Measurements from ENCODE around the gene PRDM16. TPM values are rescaled to one million over a fixed set of nuclear protein-coding genes. Genes with fewer than 3 reads are reported as not detected.
"Not testable (repeated sequence)": the region's sequence is repeated elsewhere in the genome, so short reads cannot be mapped to it uniquely, and the experiment has no call there.

PRDM16 gene
- total RNA-seq, 1 experiment from 2014 or later: 1.6 TPM

- TF ChIP-seq USF1 (CRISPR knock-in tag; IDR thresholded peaks at IDR 0.05): no peak
- no peak for TF ChIP-seq NFYB (CRISPR knock-in tag; conservative IDR thresholded peaks at IDR 0.05; ENCODE audit: low read depth)
- no peak for TF ChIP-seq MXD4 (CRISPR knock-in tag; IDR thresholded peaks at IDR 0.05; ENCODE audit: borderline replicate concordance)
- TF ChIP-seq, protein P1, sequence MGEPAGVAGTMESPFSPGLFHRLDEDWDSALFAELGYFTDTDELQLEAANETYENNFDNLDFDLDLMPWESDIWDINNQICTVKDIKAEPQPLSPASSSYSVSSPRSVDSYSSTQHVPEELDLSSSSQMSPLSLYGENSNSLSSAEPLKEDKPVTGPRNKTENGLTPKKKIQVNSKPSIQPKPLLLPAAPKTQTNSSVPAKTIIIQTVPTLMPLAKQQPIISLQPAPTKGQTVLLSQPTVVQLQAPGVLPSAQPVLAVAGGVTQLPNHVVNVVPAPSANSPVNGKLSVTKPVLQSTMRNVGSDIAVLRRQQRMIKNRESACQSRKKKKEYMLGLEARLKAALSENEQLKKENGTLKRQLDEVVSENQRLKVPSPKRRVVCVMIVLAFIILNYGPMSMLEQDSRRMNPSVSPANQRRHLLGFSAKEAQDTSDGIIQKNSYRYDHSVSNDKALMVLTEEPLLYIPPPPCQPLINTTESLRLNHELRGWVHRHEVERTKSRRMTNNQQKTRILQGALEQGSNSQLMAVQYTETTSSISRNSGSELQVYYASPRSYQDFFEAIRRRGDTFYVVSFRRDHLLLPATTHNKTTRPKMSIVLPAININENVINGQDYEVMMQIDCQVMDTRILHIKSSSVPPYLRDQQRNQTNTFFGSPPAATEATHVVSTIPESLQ (CRISPR knock-in tag; IDR thresholded peaks at IDR 0.05): no peak
- no peak for TF ChIP-seq ELF4 (CRISPR knock-in tag; IDR thresholded peaks at IDR 0.05; ENCODE audit: low read depth)
- no peak for TF ChIP-seq FOXK1 (CRISPR knock-in tag; IDR thresholded peaks at IDR 0.05)
- no peak for TF ChIP-seq NR3C1 (CRISPR knock-in tag; conservative IDR thresholded peaks at IDR 0.05; ENCODE audit: low read depth)
- no peak for TF ChIP-seq ESRRA (CRISPR knock-in tag; IDR thresholded peaks at IDR 0.05; ENCODE audit: borderline replicate concordance)
- TF ChIP-seq, protein P2, sequence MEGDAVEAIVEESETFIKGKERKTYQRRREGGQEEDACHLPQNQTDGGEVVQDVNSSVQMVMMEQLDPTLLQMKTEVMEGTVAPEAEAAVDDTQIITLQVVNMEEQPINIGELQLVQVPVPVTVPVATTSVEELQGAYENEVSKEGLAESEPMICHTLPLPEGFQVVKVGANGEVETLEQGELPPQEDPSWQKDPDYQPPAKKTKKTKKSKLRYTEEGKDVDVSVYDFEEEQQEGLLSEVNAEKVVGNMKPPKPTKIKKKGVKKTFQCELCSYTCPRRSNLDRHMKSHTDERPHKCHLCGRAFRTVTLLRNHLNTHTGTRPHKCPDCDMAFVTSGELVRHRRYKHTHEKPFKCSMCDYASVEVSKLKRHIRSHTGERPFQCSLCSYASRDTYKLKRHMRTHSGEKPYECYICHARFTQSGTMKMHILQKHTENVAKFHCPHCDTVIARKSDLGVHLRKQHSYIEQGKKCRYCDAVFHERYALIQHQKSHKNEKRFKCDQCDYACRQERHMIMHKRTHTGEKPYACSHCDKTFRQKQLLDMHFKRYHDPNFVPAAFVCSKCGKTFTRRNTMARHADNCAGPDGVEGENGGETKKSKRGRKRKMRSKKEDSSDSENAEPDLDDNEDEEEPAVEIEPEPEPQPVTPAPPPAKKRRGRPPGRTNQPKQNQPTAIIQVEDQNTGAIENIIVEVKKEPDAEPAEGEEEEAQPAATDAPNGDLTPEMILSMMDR (IDR thresholded peaks at IDR 0.05): no peak
- TF ChIP-seq HMGA2 (CRISPR knock-in tag; IDR thresholded peaks at IDR 0.05): no peak
- TF ChIP-seq NR2C2 (CRISPR knock-in tag; IDR thresholded peaks at IDR 0.05): no peak
- no peak for TF ChIP-seq ZNF671 (CRISPR knock-in tag; IDR thresholded peaks at IDR 0.05)
Observed at GRCh38 chr1:3238703-3239278, 169.8 kb downstream of the PRDM16 start (continued).

DNA sequence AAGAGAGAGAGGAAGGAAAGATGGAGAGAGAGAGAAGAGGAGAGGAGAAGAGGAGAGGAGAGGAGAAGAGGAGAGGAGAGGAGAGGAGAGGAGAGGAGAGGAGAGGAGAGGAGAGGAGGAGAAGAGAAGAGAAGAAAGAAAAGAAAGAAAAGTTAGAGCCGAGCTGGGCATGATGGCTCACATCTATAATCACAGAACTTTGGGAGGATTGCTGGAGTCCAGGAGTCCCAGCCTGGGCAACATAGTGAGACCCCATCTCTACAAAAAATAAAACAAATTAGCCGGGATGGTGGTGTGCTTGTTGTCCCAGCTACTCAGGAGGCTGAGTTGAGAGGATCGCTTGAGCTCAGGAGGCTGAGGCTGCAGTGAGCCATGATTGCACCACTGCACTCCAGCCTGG, 171.0 kb downstream of the PRDM16 start:
- H3K36me3 Mint-ChIP-seq; ATAC-seq; POLR2A ChIA-PET; H3K4me3 Mint-ChIP-seq; H3K27ac Mint-ChIP-seq; H3K9me3 Mint-ChIP-seq; H3K4me1 Mint-ChIP-seq; DNase-seq (ENCODE audit: low spot score); H3K27me3 Mint-ChIP-seq (ENCODE audit: low read depth): not testable (repeated sequence)
- CTCF ChIA-PET: interaction anchor here (0.6 to 1.2 kb wide), 2 partner anchors 31 to 75 kb away, joined by 3 to 4 read pairs; no protein-coding TSS in a partner anchor

DNA sequence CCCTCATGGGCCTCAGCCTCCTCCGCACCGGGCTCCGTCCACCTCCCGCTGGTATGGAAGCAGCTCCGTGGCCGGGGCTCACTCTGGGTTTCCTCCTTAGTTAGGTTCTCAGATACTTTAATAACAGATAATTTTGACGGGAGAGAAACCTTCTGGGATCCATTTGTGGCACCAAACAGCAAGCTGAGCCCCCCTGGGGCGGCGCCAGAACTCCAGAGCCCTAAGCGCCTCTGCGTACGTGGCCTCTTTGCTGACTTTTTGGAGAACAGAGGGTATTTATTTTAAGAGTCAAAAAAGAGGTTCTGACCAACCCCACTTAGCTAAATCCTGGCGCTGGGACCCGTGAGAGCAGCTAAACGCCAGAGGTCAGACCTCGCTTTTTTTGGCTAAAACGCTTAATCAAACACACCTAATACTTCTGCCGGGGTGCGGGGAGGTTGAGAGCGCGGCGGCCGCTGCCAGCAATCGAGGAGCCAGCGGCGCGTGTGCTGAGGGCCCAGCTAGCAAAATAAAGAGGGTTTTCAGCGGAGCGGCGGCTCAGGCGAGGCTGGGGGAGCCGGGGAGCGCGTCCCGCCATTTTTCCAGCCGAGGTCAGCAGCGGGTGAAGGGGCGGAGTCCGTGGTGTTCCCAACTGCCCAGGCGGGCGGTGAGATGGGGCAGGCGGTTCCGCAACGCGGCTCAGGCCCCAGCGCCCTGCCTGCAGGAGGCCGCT, 171.7 kb downstream of the PRDM16 start:
- Mint-ChIP-seq H3K27ac (no peak overlapping the region), H3K36me3 (no peaks in the 10 kb centered on the region), H3K4me1 (peaks cover 2% of the 10 kb centered on the region), H3K27me3 (ENCODE audit: low read depth) (no peaks in the 10 kb centered on the region; the same call in 1 of the 2 replicates), H3K9me3 (no peaks in the 10 kb centered on the region), H3K4me3 (no peak overlapping the region)
- DNase-seq (ENCODE audit: low spot score) (peak; percentile 53), ATAC-seq (peak; percentile 32; the same call in 1 of the 2 replicates)
- TF ChIP-seq, protein P3, sequence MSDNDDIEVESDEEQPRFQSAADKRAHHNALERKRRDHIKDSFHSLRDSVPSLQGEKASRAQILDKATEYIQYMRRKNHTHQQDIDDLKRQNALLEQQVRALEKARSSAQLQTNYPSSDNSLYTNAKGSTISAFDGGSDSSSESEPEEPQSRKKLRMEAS (CRISPR knock-in tag; IDR thresholded peaks at IDR 0.05): no peak
- TF ChIP-seq ATF3 (CRISPR knock-in tag; conservative IDR thresholded peaks at IDR 0.05) (no peak), SMAD3 (CRISPR knock-in tag; IDR thresholded peaks at IDR 0.05; ENCODE audit: borderline replicate concordance) (no peak), TEAD1 (CRISPR knock-in tag; IDR thresholded peaks at IDR 0.05) (no peak), ZNF512 (CRISPR knock-in tag; IDR thresholded peaks at IDR 0.05; ENCODE audit: borderline replicate concordance) (no peak), MYBL2 (CRISPR knock-in tag; IDR thresholded peaks at IDR 0.05) (no peak), JUN (CRISPR knock-in tag; IDR thresholded peaks at IDR 0.05) (no peak)
- TF ChIP-seq, protein P4, sequence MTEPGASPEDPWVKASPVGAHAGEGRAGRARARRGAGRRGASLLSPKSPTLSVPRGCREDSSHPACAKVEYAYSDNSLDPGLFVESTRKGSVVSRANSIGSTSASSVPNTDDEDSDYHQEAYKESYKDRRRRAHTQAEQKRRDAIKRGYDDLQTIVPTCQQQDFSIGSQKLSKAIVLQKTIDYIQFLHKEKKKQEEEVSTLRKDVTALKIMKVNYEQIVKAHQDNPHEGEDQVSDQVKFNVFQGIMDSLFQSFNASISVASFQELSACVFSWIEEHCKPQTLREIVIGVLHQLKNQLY (CRISPR knock-in tag; IDR thresholded peaks at IDR 0.05): no peak
- TF ChIP-seq, protein P2 (IDR thresholded peaks at IDR 0.05): no peak
- TF ChIP-seq, protein P5, sequence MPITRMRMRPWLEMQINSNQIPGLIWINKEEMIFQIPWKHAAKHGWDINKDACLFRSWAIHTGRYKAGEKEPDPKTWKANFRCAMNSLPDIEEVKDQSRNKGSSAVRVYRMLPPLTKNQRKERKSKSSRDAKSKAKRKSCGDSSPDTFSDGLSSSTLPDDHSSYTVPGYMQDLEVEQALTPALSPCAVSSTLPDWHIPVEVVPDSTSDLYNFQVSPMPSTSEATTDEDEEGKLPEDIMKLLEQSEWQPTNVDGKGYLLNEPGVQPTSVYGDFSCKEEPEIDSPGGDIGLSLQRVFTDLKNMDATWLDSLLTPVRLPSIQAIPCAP (CRISPR knock-in tag; IDR thresholded peaks at IDR 0.05): no peak
- POLR2A ChIA-PET: no interaction called here
- CTCF ChIA-PET: interaction anchor here (0.6 kb wide), 1 partner anchor 31 kb away, joined by 3 read pairs; no protein-coding TSS in a partner anchor
